ENCODE data around the gene ADARB2.

The ADARB2 gene

GRCh38 chr10:1670541-1671365 lies 66.6 kb downstream of the ADARB2 start (continued):
- TF ChIP-seq ZNF670 (tag by site-specific recombination; IDR thresholded peaks at IDR 0.05; ENCODE audit: low read depth) (no peak), ZNF37A (tag by site-specific recombination; IDR thresholded peaks at IDR 0.05) (no peak), ZNF704 (tag by site-specific recombination; IDR thresholded peaks at IDR 0.05) (no peak)

- POLR2A ChIA-PET: no interaction called here
- TF ChIP-seq SETDB1 (IDR thresholded peaks at IDR 0.05; ENCODE audit: insufficient read length, low read length) (no peak), ZNF274 (IDR thresholded peaks at IDR 0.05; ENCODE audit: low read length) (no peak), ZNF274 (tag by site-specific recombination; IDR thresholded peaks at IDR 0.05; ENCODE audit: borderline replicate concordance) (peak; percentile 70; the same call in 1 of the 2 replicates), ZNF239 (tag by site-specific recombination; IDR thresholded peaks at IDR 0.05) (no peak), ZNF704 (tag by site-specific recombination; IDR thresholded peaks at IDR 0.05) (no peak), ZNF530 (tag by site-specific recombination; IDR thresholded peaks at IDR 0.05; ENCODE audit: low read depth) (no peak), GLI2 (tag by site-specific recombination; IDR thresholded peaks at IDR 0.05; ENCODE audit: borderline replicate concordance, low read depth) (no peak), SCRT1 (tag by site-specific recombination; IDR thresholded peaks at IDR 0.05; ENCODE audit: borderline replicate concordance) (no peak)
- CTCF ChIA-PET: no interaction called here
These were observed 67.9 kb downstream of the ADARB2 start for GRCh38 chr10:1669433-1669832.

GRCh38 chr10:1668399-1668798 lies 68.9 kb downstream of the ADARB2 start:
- Histone ChIP-seq H3K4me3 (ENCODE audit: low read depth, low read length) (no peak overlapping the region), H3K4me1 (ENCODE audit: control insufficient read depth, insufficient read depth, low read length) (no peaks in the 10 kb centered on the region), H3K36me3 (ENCODE audit: control insufficient read depth in 2 of 2, insufficient read depth in 1 of 2, low read length in 2 of 2) (no peaks in the 10 kb centered on the region), H3K9me3 (ENCODE audit: control insufficient read depth, insufficient read depth, low read depth, low read length) (no peaks in the 10 kb centered on the region), H3K27ac (ENCODE audit: extremely low read depth, low read depth, low read length) (no peak overlapping the region)
- no peak for TF ChIP-seq ZBTB48 (tag by site-specific recombination; IDR thresholded peaks at IDR 0.05)
- no peak for TF ChIP-seq ZNF664 (tag by site-specific recombination; IDR thresholded peaks at IDR 0.05)
- TF ChIP-seq TCF7L2 (IDR thresholded peaks at IDR 0.05; ENCODE audit: borderline replicate concordance, low read depth, low read length): no peak
- no peak for TF ChIP-seq ZNF549 (tag by site-specific recombination; IDR thresholded peaks at IDR 0.05)
- TF ChIP-seq ZNF157 (tag by site-specific recombination; IDR thresholded peaks at IDR 0.05): no peak
- no peak for TF ChIP-seq ZNF169 (tag by site-specific recombination; IDR thresholded peaks at IDR 0.05)
- TF ChIP-seq ZNF600 (tag by site-specific recombination; IDR thresholded peaks at IDR 0.05): no peak
- TF ChIP-seq ZNF10 (tag by site-specific recombination; IDR thresholded peaks at IDR 0.05): no peak
- TF ChIP-seq ELK4 (IDR thresholded peaks at IDR 0.05; ENCODE audit: borderline replicate concordance, low read depth, low read length): no peak
- no peak for TF ChIP-seq ZNF202 (tag by site-specific recombination; IDR thresholded peaks at IDR 0.05; ENCODE audit: borderline replicate concordance)
- ChIA-PET POLR2A (interaction anchor here (0.5 kb wide), 1 partner anchor 11 kb away, joined by 3 read pairs; no protein-coding TSS in a partner anchor), CTCF (interaction anchor here (0.6 kb wide), 1 partner anchor 248 kb away, joined by 4 read pairs; no protein-coding TSS in a partner anchor)

More at GRCh38 chr10:1669433-1669832, 67.9 kb downstream of the ADARB2 start:
- no peaks in the 10 kb centered on the region for H3K4me1 ChIP-seq (ENCODE audit: control insufficient read depth, insufficient read depth, low read length)
- no peak overlapping the region for H3K4me3 ChIP-seq (ENCODE audit: low read depth, low read length)
- H3K36me3 ChIP-seq (ENCODE audit: control insufficient read depth in 2 of 2, insufficient read depth in 1 of 2, low read length in 2 of 2): no peaks in the 10 kb centered on the region
- no peak overlapping the region for H3K27ac ChIP-seq (ENCODE audit: extremely low read depth, low read depth, low read length)
- H3K9me3 ChIP-seq (ENCODE audit: control insufficient read depth, insufficient read depth, low read depth, low read length): no peaks in the 10 kb centered on the region
